K562 (cell line): ENCODE data around the gene UMODL1. TPM values are rescaled to one million over a fixed set of nuclear protein-coding genes. Genes with fewer than 3 reads are reported as not detected.

Experiments
- GATA2 ChIP-seq: sonication (generic); formaldehyde crosslinking; IDR thresholded peaks from 2 replicates; pipeline ENCODE4 v1.4.0; 2020; ENCODE audit warnings: mild to moderate bottlenecking, missing genetic modification reagents
- MYC ChIP-seq, 2 experiments: fragments of 250-450 bp in 1 of 2; sonication (Bioruptor Pico) in 1 of 2; IDR thresholded peaks; 2 replicates each; pipeline versions ENCODE4 v1.5.1 to v1.6.1; 2012 to 2021; ENCODE audit warnings: low read depth in 2 of 2, borderline replicate concordance in 1 of 2, improper control_type of control experiment in 1 of 2, low read length in 1 of 2, mild to moderate bottlenecking in 1 of 2, moderate library complexity in 1 of 2
- NCOA1 ChIP-seq: fragments of 450-650 bp; IDR thresholded peaks from 2 replicates; pipeline ENCODE4 v1.6.1; 2016; ENCODE audit warnings: low read depth
- NR1H2 ChIP-seq: sonication (generic); formaldehyde crosslinking; IDR thresholded peaks from 2 replicates; pipeline ENCODE4 v1.4.0; 2020; ENCODE audit warnings: mild to moderate bottlenecking, missing genetic modification reagents
- PHF21A ChIP-seq: fragments of 450-650 bp; IDR thresholded peaks from 2 replicates; pipeline ENCODE4 v1.6.1; 2017; ENCODE audit warnings: low read depth, borderline replicate concordance
- SAFB2 ChIP-seq: fragments of 200-400 bp; formaldehyde crosslinking; IDR thresholded peaks from 2 replicates; pipeline ENCODE4 v1.6.1; 2018; ENCODE audit warnings: borderline replicate concordance, low read length, low read depth, moderate library complexity; ENCODE audit not compliant: severe bottlenecking
- STAT5B ChIP-seq: fragments of 250-450 bp; sonication (Bioruptor Pico); IDR thresholded peaks from 2 replicates; pipeline ENCODE4 v1.8.0; 2021; ENCODE audit warnings: mild to moderate bottlenecking, inconsistent platforms
- polyA plus RNA-seq, 8 experiments: library from polyadenylated mRNA; depleted of rRNA in 4 of 8; stranded (reverse) in 5 of 8; unstranded in 3 of 8; fragments of >200 nt; fragmentation: Nextera tagmentation in 2 of 8; fragmentation: Illumina TruSeq in 1 of 8; extraction: Ambion mirVana in 2 of 8; extraction: Trizol in 1 of 8; gene quantifications; 2 replicates each; pipeline versions ENCODE4 v1.2.1 to v1.2.3, GENCODE V29; 2011 to 2014; ENCODE audit warnings: inconsistent platforms in 1 of 8, missing spikeins in 1 of 8
- total RNA-seq, 7 experiments: library from RNA; depleted of rRNA in 6 of 7; stranded (reverse); fragments of >200 nt in 6 of 7; fragmentation: Illumina TruSeq in 2 of 7; extraction: Trizol in 2 of 7; gene quantifications; 2 replicates each; pipeline versions ENCODE4 v1.2.1 to v1.2.3, GENCODE V29; 2011 to 2021; ENCODE audit warnings: low replicate concordance in 1 of 7
- TF ChIP-seq, protein P1 (sequence below), 2 experiments: fragments of 450-650 bp in 1 of 2; sonication (generic) in 1 of 2; formaldehyde crosslinking; conservative IDR thresholded peaks; 2 replicates each; pipeline versions ENCODE4 v1.4.0 to v1.8.1; 2020 to 2022; ENCODE audit warnings: mild to moderate bottlenecking in 1 of 2, missing genetic modification reagents in 1 of 2
- TF ChIP-seq, protein P2 (sequence below), 2 experiments: fragments of 200-800 bp in 1 of 2; sonication (Bioruptor generic) in 1 of 2; sonication (generic) in 1 of 2; formaldehyde crosslinking in 1 of 2; IDR thresholded peaks in 1 of 2; conservative IDR thresholded peaks in 1 of 2; 2 replicates each; pipeline versions ENCODE4 v1.5.0 to v1.6.1; 2016 to 2020; ENCODE audit warnings: missing compliant biosample characterization in 1 of 2, missing genetic modification characterization in 1 of 2, missing genetic modification reagents in 1 of 2

UMODL1 gene
- total and polyA plus RNA-seq, 9 of the 15 experiments (the other 6 are each of a cell fraction or from before 2014, with no cell fraction given): not detected

DNA sequence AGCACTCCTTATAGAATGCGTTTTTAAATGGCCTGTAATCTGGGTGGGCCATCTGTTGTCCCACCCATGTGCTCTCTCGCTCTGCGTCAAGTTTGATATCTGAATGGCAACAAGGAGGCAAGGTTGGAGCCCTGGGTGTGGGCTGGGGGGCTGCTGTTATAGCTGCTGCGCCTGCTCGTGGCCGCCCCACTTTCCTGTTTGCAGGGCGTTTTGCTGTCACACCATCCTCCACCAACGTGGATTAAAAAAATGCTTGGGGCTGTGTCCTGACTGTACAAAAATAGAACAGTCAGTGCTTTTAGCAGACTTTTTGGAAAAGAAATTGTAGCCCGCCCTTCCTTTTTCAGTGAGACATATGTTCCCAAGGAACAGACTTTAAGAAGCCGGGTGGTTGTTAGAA is 25.4 kb downstream of the UMODL1 start (continued):
- TF ChIP-seq, protein P1, sequence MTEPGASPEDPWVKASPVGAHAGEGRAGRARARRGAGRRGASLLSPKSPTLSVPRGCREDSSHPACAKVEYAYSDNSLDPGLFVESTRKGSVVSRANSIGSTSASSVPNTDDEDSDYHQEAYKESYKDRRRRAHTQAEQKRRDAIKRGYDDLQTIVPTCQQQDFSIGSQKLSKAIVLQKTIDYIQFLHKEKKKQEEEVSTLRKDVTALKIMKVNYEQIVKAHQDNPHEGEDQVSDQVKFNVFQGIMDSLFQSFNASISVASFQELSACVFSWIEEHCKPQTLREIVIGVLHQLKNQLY (CRISPR knock-in tag; conservative IDR thresholded peaks at IDR 0.05): no peak
- TF ChIP-seq MYC (IDR thresholded peaks at IDR 0.05; ENCODE audit: low read depth, low read length) (no peak), MYC (CRISPR knock-in tag; IDR thresholded peaks at IDR 0.05; ENCODE audit: borderline replicate concordance, low read depth) (no peak), PHF21A (no peak), GATA2 (CRISPR knock-in tag) (no peak), NR1H2 (CRISPR knock-in tag) (no peak), STAT5B (no peak), NCOA1 (no peak), SAFB2 (no peak)
- TF ChIP-seq, protein P2, sequence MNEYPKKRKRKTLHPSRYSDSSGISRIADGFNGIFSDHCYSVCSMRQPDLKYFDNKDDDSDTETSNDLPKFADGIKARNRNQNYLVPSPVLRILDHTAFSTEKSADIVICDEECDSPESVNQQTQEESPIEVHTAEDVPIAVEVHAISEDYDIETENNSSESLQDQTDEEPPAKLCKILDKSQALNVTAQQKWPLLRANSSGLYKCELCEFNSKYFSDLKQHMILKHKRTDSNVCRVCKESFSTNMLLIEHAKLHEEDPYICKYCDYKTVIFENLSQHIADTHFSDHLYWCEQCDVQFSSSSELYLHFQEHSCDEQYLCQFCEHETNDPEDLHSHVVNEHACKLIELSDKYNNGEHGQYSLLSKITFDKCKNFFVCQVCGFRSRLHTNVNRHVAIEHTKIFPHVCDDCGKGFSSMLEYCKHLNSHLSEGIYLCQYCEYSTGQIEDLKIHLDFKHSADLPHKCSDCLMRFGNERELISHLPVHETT (CRISPR knock-in tag; conservative IDR thresholded peaks at IDR 0.05 in 1 of 2, IDR thresholded peaks at IDR 0.05 in 1 of 2): no peak
- TF ChIP-seq, all 486 proteins: peak for 0
